GM12891 (cell line): Measurements from ENCODE around the gene KSR1.
"Not testable (repeated sequence)": the region's sequence is repeated elsewhere in the genome, so short reads cannot be mapped to it uniquely, and the experiment has no call there.

Experiments used
- DNase-seq: peaks from one replicate; pipeline ENCODE4 v3.0.0; 2011; ENCODE audit warnings: low spot score; ENCODE audit not compliant: insufficient read length
- FAIRE-seq: peaks from 2 replicates; lab custom pipeline; 2011; peaks lifted over from hg19 to GRCh38; lab: Jason Lieb, UNC
- PAX5 ChIP-seq: IDR thresholded peaks from 2 replicates; pipeline ENCODE4 v1.6.1; 2011; ENCODE audit warnings: low read length, moderate library complexity, mild to moderate bottlenecking; ENCODE audit not compliant: insufficient read depth, severe bottlenecking
- POLR2A ChIP-seq: IDR thresholded peaks from 2 replicates; pipeline ENCODE4 v1.6.1; 2011; ENCODE audit warnings: low read depth, low read length, control low read depth
- POLR2AphosphoS5 ChIP-seq: IDR thresholded peaks from 2 replicates; pipeline ENCODE4 v1.6.1; 2011; ENCODE audit warnings: low read depth, low read length, control low read depth
- POU2F2 ChIP-seq: IDR thresholded peaks from 2 replicates; pipeline ENCODE4 v1.6.1; 2011; ENCODE audit warnings: low read depth, mild to moderate bottlenecking, control low read depth, low read length, moderate library complexity
- SPI1 ChIP-seq: IDR thresholded peaks from 2 replicates; pipeline ENCODE4 v1.6.1; 2011; ENCODE audit warnings: low read depth, low read length, control low read depth
- TAF1 ChIP-seq: IDR thresholded peaks from 2 replicates; pipeline ENCODE4 v1.6.1; 2011; ENCODE audit warnings: low read depth, low read length, control low read depth

The KSR1 gene

GRCh38 chr17:27417596-27418365 is 38.5 kb upstream of the KSR1 start:
- no peak for TF ChIP-seq POU2F2
- no peak for TF ChIP-seq POLR2AphosphoS5
- no peak for TF ChIP-seq TAF1
- TF ChIP-seq POLR2A: no peak
- no peak for FAIRE-seq

GRCh38 chr17:27418366-27418615 is 38.0 kb upstream of the KSR1 start:
- FAIRE-seq (no peak), DNase-seq (no peak)
- TF ChIP-seq POLR2AphosphoS5: no peak
- TF ChIP-seq PAX5: no peak
- no peak for TF ChIP-seq POU2F2
- no peak for TF ChIP-seq SPI1
- no peak for TF ChIP-seq TAF1
- no peak for TF ChIP-seq POLR2A

More at GRCh38 chr17:27417596-27418365, 38.5 kb upstream of the KSR1 start:
- no peak for DNase-seq

- no peak for FAIRE-seq
Observed at GRCh38 chr17:27419156-27419555, 37.1 kb upstream of the KSR1 start.

GRCh38 chr17:27420211-27420950 is 35.9 kb upstream of the KSR1 start:
- FAIRE-seq (no peak), DNase-seq (no peak)
- no peak for TF ChIP-seq POLR2AphosphoS5
- TF ChIP-seq TAF1: no peak
- no peak for TF ChIP-seq POLR2A
- no peak for TF ChIP-seq POU2F2
- no peak for TF ChIP-seq SPI1
- TF ChIP-seq PAX5: no peak

More at GRCh38 chr17:27419156-27419555, 37.1 kb upstream of the KSR1 start:
- no peak for DNase-seq
- TF ChIP-seq POU2F2: no peak
- no peak for TF ChIP-seq SPI1
- no peak for TF ChIP-seq POLR2AphosphoS5
- no peak for TF ChIP-seq TAF1
- no peak for TF ChIP-seq POLR2A
- TF ChIP-seq PAX5: no peak

- no peak for FAIRE-seq
- TF ChIP-seq SPI1: no peak
- DNase-seq: no peak
Observed at GRCh38 chr17:27421111-27421510, 35.1 kb upstream of the KSR1 start.

- not testable (repeated sequence) for DNase-seq, FAIRE-seq
Observed at GRCh38 chr17:27421626-27422025, 34.6 kb upstream of the KSR1 start.

- no peak for DNase-seq
- no peak for FAIRE-seq
- no peak for TF ChIP-seq PAX5
- TF ChIP-seq SPI1: no peak
- no peak for TF ChIP-seq POU2F2
- TF ChIP-seq POLR2AphosphoS5: no peak
- TF ChIP-seq POLR2A: no peak
- no peak for TF ChIP-seq TAF1
Observed at GRCh38 chr17:27422601-27423000, 33.6 kb upstream of the KSR1 start.

- TF ChIP-seq POU2F2: no peak
- TF ChIP-seq PAX5: no peak
- no peak for TF ChIP-seq POLR2A
- no peak for TF ChIP-seq TAF1
- no peak for TF ChIP-seq SPI1
- no peak for TF ChIP-seq POLR2AphosphoS5
- DNase-seq: no peak
- no peak for FAIRE-seq
Observed at GRCh38 chr17:27423651-27424050, 32.6 kb upstream of the KSR1 start.

GRCh38 chr17:27424516-27424915 is 31.7 kb upstream of the KSR1 start:
- DNase-seq (no peak), FAIRE-seq (no peak)
- no peak for TF ChIP-seq POLR2A

GRCh38 chr17:27424941-27425340 is 31.3 kb upstream of the KSR1 start:
- no peak for FAIRE-seq
- TF ChIP-seq POLR2AphosphoS5: no peak
- no peak for TF ChIP-seq PAX5
- no peak for TF ChIP-seq POU2F2
- TF ChIP-seq SPI1: no peak
- TF ChIP-seq TAF1: no peak
- TF ChIP-seq POLR2A: no peak
- DNase-seq: no peak

GRCh38 chr17:27425571-27425970 is 30.7 kb upstream of the KSR1 start:
- FAIRE-seq, DNase-seq: not testable (repeated sequence)
